Naive thymus-derived CD8-positive, alpha-beta T cell (primary cell): ENCODE data around the gene AGT. TPM values are rescaled to one million over a fixed set of nuclear protein-coding genes. Genes with fewer than 3 reads are reported as not detected.

Source experiments
- ATAC-seq, 2 donors: fragments of 150-1000 bp; cut with Tn5 transposase in 1 of 2; sonication (Bioruptor Pico), chemical (Tn5 transposase) in 1 of 2; 1 replicate in 1 of 2; 2 replicates in 1 of 2; pipeline ENCODE4 v1.10.0; 2021; ENCODE audit warnings: mild to moderate bottlenecking in 2 of 2, moderate library complexity in 2 of 2
- POLR2A ChIA-PET: fragments of 350-600 bp; sonication (Branson Sonifier 250); formaldehyde crosslinking; loops from one replicate; lab custom pipeline; 2021; ENCODE audit warnings: antibody characterized with exemption; lab: Charles Lee
- DNase-seq, 10 donors: peaks; one replicate each; pipeline versions ENCODE4 v3.0.0 to v3.0.0-alpha.2; 2020 to 2022
- H3K27ac Mint-ChIP-seq, 10 donors: one replicate each; pipeline ENCODE4 v1.8.0; 2020 to 2022; ENCODE audit warnings: mild to moderate bottlenecking in 10 of 10, mixed read lengths in 10 of 10, moderate library complexity in 4 of 10, inconsistent platforms in 1 of 10
- H3K27me3 Mint-ChIP-seq, 5 donors: one replicate each; pipeline ENCODE4 v1.8.0; 2021 to 2022; ENCODE audit warnings: mixed read lengths in 5 of 5
- H3K36me3 Mint-ChIP-seq, 3 donors: one replicate each; pipeline ENCODE4 v1.8.0; 2020 to 2022; ENCODE audit warnings: mixed read lengths in 3 of 3, mild to moderate bottlenecking in 2 of 3, inconsistent platforms in 1 of 3
- H3K4me1 Mint-ChIP-seq, 4 donors: one replicate each; pipeline ENCODE4 v1.8.0; 2021 to 2022; ENCODE audit warnings: mixed read lengths in 4 of 4
- H3K4me3 Mint-ChIP-seq, 10 donors: one replicate each; pipeline ENCODE4 v1.8.0; 2020 to 2022; ENCODE audit warnings: mild to moderate bottlenecking in 10 of 10, mixed read lengths in 10 of 10, moderate library complexity in 6 of 10, inconsistent platforms in 1 of 10
- H3K9me3 Mint-ChIP-seq, 9 donors: one replicate each; pipeline ENCODE4 v1.8.0; 2020 to 2022; ENCODE audit warnings: mixed read lengths in 9 of 9, mild to moderate bottlenecking in 3 of 9, inconsistent platforms in 1 of 9, moderate library complexity in 1 of 9
- polyA plus RNA-seq, 3 donors: library from polyadenylated mRNA; unstranded; fragments of 300-500 nt; fragmentation: Illumina TruSeq; gene quantifications; one replicate each; pipeline ENCODE4 v1.2.3, GENCODE V29; 2021
- total RNA-seq, 8 experiments: library from RNA in 2 of 8; stranded (reverse) in 2 of 8; gene quantifications; one replicate each; pipeline ENCODE4 v1.2.3 and lab custom pipeline; 2021 to 2026

AGT gene
- total and polyA plus RNA-seq, 5 experiments from 2014 or later: not detected

DNA sequence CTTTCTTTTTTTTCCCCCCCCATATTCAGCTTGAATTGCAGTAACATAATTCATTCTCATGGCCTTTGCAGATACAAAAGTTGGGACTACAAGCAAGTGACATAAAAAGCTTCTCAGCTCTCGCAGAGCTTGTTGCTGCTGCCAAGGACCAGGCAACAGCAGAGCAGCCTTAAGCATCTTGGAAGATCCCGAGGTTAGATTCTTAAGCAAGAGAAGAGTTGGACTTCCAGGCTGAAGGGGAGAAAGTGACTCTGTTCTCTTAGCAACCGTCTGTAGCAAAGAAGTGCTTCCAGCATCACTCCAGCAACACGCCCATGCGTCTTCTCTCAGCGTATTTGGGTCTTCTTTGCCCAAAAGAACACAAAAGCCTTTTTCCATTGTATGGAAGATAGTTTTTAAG is 20.7 kb downstream of the AGT start:
- H3K9me3 Mint-ChIP-seq: no peaks in the 10 kb centered on the region
- no peak for ATAC-seq
- peaks cover 3 to 10% (median 6%) of the 10 kb centered on the region in 4 donors for H3K4me1 Mint-ChIP-seq
- POLR2A ChIA-PET: no interaction called here
- no peak for DNase-seq
- H3K36me3 Mint-ChIP-seq: peaks cover 0 to 54% (median 7%) of the 10 kb centered on the region in 3 donors
- H3K27ac Mint-ChIP-seq: peak overlapping the region in 2 of 10 donors; percentile 60 to 79
- H3K27me3 Mint-ChIP-seq: peaks cover 0 to 2% (median 0%) of the 10 kb centered on the region in 5 donors
- no peak overlapping the region for H3K4me3 Mint-ChIP-seq

DNA sequence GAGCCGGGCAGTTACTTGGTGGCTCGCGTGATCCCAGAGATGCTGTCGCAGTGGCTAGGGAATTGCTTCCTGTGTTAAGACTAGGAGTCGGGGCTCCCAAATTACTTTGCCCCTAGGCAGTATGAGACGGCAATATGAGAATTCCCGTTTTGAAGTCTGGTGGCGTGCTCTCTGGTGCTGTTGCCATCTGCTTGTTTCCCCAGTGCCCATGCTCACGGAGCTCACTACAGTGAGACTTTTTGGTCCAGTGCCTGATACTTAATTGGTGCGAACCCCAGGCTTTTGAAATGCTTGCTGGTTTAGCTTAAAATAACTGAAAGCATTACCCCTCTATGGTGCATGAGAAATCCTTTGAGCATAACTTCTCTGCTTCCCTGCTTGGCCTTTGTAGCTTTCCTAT is 22.3 kb downstream of the AGT start:
- Mint-ChIP-seq H3K27me3 (no peaks in the 10 kb centered on the region), H3K27ac (peak overlapping the region in 1 of 10 donors; percentile 29), H3K4me3 (no peak overlapping the region), H3K4me1 (peaks cover 3 to 10% (median 6%) of the 10 kb centered on the region in 4 donors), H3K36me3 (peaks cover 0 to 68% (median 9%) of the 10 kb centered on the region in 3 donors), H3K9me3 (no peaks in the 10 kb centered on the region)
- DNase-seq (no peak), ATAC-seq (no peak)
- POLR2A ChIA-PET: no interaction called here

GRCh38 chr1:230690101-230690500 is 23.8 kb downstream of the AGT start:
- H3K27ac Mint-ChIP-seq: peak overlapping the region in 2 of 10 donors; percentile 35 to 66
- DNase-seq: no peak
- H3K9me3 Mint-ChIP-seq: no peaks in the 10 kb centered on the region
- H3K36me3 Mint-ChIP-seq: peaks cover 0 to 82% (median 11%) of the 10 kb centered on the region in 3 donors
- no peak for ATAC-seq
- POLR2A ChIA-PET: no interaction called here
- no peaks in the 10 kb centered on the region for H3K27me3 Mint-ChIP-seq
- H3K4me1 Mint-ChIP-seq: peaks cover 0 to 10% (median 5%) of the 10 kb centered on the region in 4 donors
- no peak overlapping the region for H3K4me3 Mint-ChIP-seq

DNA sequence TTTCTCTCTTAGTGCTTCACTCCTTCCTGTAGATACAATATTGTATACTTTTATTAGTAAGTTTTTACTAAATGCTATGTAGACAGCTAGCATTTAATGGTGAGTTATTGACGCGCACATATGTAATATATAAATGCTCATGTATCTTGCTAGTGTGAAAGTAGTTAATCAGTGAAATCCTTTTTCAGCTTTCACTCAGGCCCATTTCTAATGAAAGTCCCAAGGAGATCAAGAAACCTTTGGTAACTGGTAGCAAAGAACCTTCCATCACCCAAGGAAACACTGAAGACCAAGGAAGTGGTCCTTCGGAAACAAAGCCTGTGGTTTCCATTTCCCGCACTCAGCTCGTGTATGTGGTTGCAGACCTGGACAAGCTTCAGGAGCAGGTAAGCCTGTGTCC is 27.2 kb downstream of the AGT start:
- no peak for ATAC-seq
- no peak for DNase-seq
- POLR2A ChIA-PET: no interaction called here
- Mint-ChIP-seq H3K36me3 (peaks cover 0 to 89% (median 15%) of the 10 kb centered on the region in 3 donors), H3K9me3 (no peaks in the 10 kb centered on the region), H3K27ac (no peak overlapping the region), H3K4me3 (no peak overlapping the region), H3K27me3 (no peaks in the 10 kb centered on the region), H3K4me1 (peaks cover 0 to 9% (median 4%) of the 10 kb centered on the region in 4 donors)

- Mint-ChIP-seq H3K27ac (peak overlapping the region in 1 of 10 donors; percentile 43), H3K4me1 (peaks cover 0 to 12% (median 4%) of the 10 kb centered on the region in 4 donors), H3K27me3 (no peaks in the 10 kb centered on the region), H3K36me3 (peaks cover 0 to 90% (median 13%) of the 10 kb centered on the region in 3 donors), H3K9me3 (no peaks in the 10 kb centered on the region), H3K4me3 (no peak overlapping the region)
- no peak for ATAC-seq
- POLR2A ChIA-PET: no interaction called here
- no peak for DNase-seq
These were observed 28.9 kb downstream of the AGT start for GRCh38 chr1:230684998-230685397.

DNA sequence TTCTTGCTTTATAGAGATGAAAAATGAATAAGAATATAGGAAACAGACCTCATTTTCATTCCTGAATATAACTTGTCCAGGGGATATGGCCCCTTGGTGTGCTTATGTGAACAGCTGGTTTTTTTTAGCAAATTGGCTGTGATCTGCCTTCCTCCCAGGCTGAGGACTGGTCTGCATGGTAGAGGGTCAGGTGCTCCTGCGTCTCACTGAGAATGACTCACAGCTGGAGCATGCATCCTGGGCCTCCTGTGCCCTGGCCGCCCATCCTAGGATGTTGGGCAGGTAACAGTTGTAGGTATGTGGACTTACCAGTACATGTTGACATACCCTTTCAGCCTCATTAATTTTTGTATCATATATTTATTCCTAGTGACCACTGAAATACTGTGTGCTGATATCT is 29.8 kb downstream of the AGT start:
- POLR2A ChIA-PET: no interaction called here
- H3K9me3 Mint-ChIP-seq: no peaks in the 10 kb centered on the region

GRCh38 chr1:230682882-230683610 is 30.9 kb downstream of the AGT start:
- POLR2A ChIA-PET: no interaction called here
- DNase-seq (no peak), ATAC-seq (no peak)
- peaks cover 0 to 12% (median 4%) of the 10 kb centered on the region in 4 donors for H3K4me1 Mint-ChIP-seq
- peaks cover 8 to 92% (median 21%) of the 10 kb centered on the region in 3 donors for H3K36me3 Mint-ChIP-seq
- H3K4me3 Mint-ChIP-seq: no peak overlapping the region
- H3K27me3 Mint-ChIP-seq: no peaks in the 10 kb centered on the region
- peak overlapping the region in 5 of 10 donors; percentile 20 to 82 (median 31) for H3K27ac Mint-ChIP-seq
- no peaks in the 10 kb centered on the region for H3K9me3 Mint-ChIP-seq

More for the DNA sequence above, 29.8 kb downstream of the AGT start:
- peaks cover 0 to 90% (median 19%) of the 10 kb centered on the region in 3 donors for H3K36me3 Mint-ChIP-seq
- H3K27me3 Mint-ChIP-seq: no peaks in the 10 kb centered on the region
- ATAC-seq: no peak
- peaks cover 0 to 12% (median 4%) of the 10 kb centered on the region in 4 donors for H3K4me1 Mint-ChIP-seq
- DNase-seq: no peak
- H3K4me3 Mint-ChIP-seq: no peak overlapping the region
- H3K27ac Mint-ChIP-seq: no peak overlapping the region

DNA sequence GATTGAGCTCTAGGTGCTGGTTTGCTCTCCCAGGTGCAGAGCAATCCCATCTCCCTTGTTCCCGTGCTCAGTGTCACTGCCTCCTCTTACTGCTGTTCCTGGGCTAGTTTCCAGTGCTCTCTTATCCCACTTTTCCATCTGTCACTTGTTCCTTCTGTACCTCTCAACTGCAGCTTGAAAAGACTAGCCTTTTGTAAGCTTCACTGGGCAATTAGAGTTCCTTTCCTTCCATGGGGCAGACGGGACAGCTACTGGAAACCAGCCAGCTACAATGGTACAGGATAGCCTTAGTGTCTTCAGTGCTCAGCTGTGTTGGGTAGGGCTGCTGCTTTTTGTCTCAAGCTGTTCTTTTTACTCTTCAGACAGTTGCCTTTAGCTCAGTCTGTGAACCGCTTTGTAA is 31.6 kb downstream of the AGT start:
- H3K27ac Mint-ChIP-seq: peak overlapping the region in 5 of 10 donors; percentile 3 to 55 (median 31)
- no peak overlapping the region for H3K4me3 Mint-ChIP-seq
- DNase-seq (no peak), ATAC-seq (no peak)
- no peaks in the 10 kb centered on the region for H3K9me3 Mint-ChIP-seq
- H3K27me3 Mint-ChIP-seq: no peaks in the 10 kb centered on the region
- H3K36me3 Mint-ChIP-seq: peaks cover 8 to 93% (median 18%) of the 10 kb centered on the region in 3 donors
- H3K4me1 Mint-ChIP-seq: peaks cover 0 to 12% (median 4%) of the 10 kb centered on the region in 4 donors
- POLR2A ChIA-PET: no interaction called here

- POLR2A ChIA-PET: no interaction called here
- H3K27me3 Mint-ChIP-seq: no peaks in the 10 kb centered on the region
- no peaks in the 10 kb centered on the region for H3K9me3 Mint-ChIP-seq
- H3K4me3 Mint-ChIP-seq: no peak overlapping the region
- H3K36me3 Mint-ChIP-seq: peaks cover 8 to 92% (median 18%) of the 10 kb centered on the region in 3 donors
- peaks cover 0 to 12% (median 4%) of the 10 kb centered on the region in 4 donors for H3K4me1 Mint-ChIP-seq
- H3K27ac Mint-ChIP-seq: no peak overlapping the region
- ATAC-seq (no peak), DNase-seq (no peak)
These were observed 32.3 kb downstream of the AGT start for GRCh38 chr1:230681599-230681998.

GRCh38 chr1:230680300-230681025 is 33.5 kb downstream of the AGT start:
- H3K4me1 Mint-ChIP-seq: peaks cover 0 to 12% (median 4%) of the 10 kb centered on the region in 4 donors
- H3K9me3 Mint-ChIP-seq: no peaks in the 10 kb centered on the region
- H3K36me3 Mint-ChIP-seq: peaks cover 16 to 92% (median 26%) of the 10 kb centered on the region in 3 donors
- DNase-seq (no peak), ATAC-seq (no peak)
- H3K27ac Mint-ChIP-seq: peak overlapping the region in 4 of 10 donors; percentile 24 to 52 (median 30)
- POLR2A ChIA-PET: no interaction called here
- H3K4me3 Mint-ChIP-seq: no peak overlapping the region
- no peaks in the 10 kb centered on the region for H3K27me3 Mint-ChIP-seq

DNA sequence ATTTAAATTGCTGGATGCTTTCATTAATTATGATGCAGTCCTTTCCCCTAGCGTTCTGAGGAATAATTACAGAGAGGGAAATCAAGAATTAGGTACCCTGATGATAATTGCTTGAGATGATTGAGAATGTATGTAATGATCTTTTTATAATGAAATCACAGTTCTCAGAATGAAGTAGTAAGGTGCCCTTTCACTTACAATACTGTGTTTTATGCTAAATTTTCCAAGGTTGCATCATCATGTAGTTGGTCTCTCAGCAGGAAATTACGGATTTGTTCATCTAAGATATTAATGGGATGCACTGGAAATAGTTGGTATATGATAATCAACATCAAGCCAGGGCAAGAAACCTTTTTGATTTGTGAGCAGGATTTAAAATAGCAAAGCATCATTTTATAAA is 34.1 kb downstream of the AGT start:
- H3K4me1 Mint-ChIP-seq: peaks cover 0 to 12% (median 4%) of the 10 kb centered on the region in 4 donors
- H3K4me3 Mint-ChIP-seq: no peak overlapping the region
- POLR2A ChIA-PET: no interaction called here
- ATAC-seq (no peak), DNase-seq (no peak)
- peaks cover 16 to 90% (median 24%) of the 10 kb centered on the region in 3 donors for H3K36me3 Mint-ChIP-seq
- H3K9me3 Mint-ChIP-seq: no peaks in the 10 kb centered on the region
- H3K27me3 Mint-ChIP-seq: no peaks in the 10 kb centered on the region
- peak overlapping the region in 2 of 10 donors; percentile 25 to 40 for H3K27ac Mint-ChIP-seq

DNA sequence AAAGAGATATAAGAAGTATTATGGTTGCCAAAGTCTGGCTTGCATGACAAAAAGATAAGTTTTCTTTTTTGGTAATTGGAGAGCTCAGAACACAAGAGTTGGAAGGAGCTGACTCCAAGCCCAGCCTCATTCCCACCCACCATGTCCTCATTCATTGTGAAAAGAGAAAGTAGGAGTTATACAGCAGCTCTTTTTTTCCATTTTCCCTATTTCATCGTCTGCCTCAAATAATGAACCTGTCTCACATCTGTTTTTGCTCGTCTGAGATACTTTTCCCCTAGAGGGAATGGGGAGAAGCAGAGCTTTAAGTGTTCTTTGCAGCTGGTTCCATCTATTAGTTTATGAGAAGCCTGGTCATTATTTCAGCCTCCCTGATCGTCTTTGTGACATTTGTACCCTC is 34.7 kb downstream of the AGT start:
- no peaks in the 10 kb centered on the region for H3K9me3 Mint-ChIP-seq
- no peaks in the 10 kb centered on the region for H3K27me3 Mint-ChIP-seq
- POLR2A ChIA-PET: no interaction called here
- DNase-seq (no peak), ATAC-seq (no peak)
- peaks cover 16 to 90% (median 21%) of the 10 kb centered on the region in 3 donors for H3K36me3 Mint-ChIP-seq
- no peak overlapping the region for H3K4me3 Mint-ChIP-seq
- H3K4me1 Mint-ChIP-seq: peaks cover 0 to 12% (median 4%) of the 10 kb centered on the region in 4 donors
- no peak overlapping the region for H3K27ac Mint-ChIP-seq

DNA sequence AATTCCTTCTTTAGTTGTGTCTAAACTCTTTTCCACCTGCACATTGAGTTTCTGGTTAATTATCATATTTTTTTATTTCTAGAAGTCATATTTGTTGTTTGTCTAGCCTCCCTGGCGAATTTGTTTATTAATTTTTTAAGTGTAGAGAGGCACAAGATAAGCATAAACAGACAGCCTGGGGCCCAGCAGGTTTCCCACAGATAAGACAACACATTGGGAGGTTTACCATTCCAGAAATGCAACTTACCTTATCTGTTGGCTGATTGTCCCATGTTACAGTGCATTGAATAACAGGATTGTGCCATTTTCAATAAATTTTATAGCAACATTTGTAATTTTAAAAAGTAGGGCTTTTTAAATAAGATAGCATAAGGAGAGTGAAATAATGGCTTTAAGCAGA is 36.7 kb downstream of the AGT start:
- POLR2A ChIA-PET: no interaction called here
- no peak for ATAC-seq
- H3K27me3 Mint-ChIP-seq: no peaks in the 10 kb centered on the region
- H3K27ac Mint-ChIP-seq: peak overlapping the region in 1 of 10 donors; percentile 15
- H3K9me3 Mint-ChIP-seq: no peaks in the 10 kb centered on the region
- no peak overlapping the region for H3K4me3 Mint-ChIP-seq
- DNase-seq: no peak
- H3K4me1 Mint-ChIP-seq: peaks cover 0 to 4% (median 0%) of the 10 kb centered on the region in 4 donors
- peaks cover 16 to 92% (median 34%) of the 10 kb centered on the region in 3 donors for H3K36me3 Mint-ChIP-seq
